HepG2 (cell line): ENCODE results near the gene TAC3. TPM values are rescaled to one million over a fixed set of nuclear protein-coding genes. Genes with fewer than 3 reads are reported as not detected.

Experiments
- ATAC-seq: fragments of 200-7000 bp; cut with Tn5 transposase; 3 replicates; pipeline ENCODE4 v1.9.1; 2020; ENCODE audit warnings: mild to moderate bottlenecking, moderate library complexity
- BruUV-seq: library from RNA; stranded (reverse); fragments of 400-500 nt; replicated peaks from 2 replicates; lab custom pipeline; 2021; lab: Mats Ljungman, UMichigan
- CTCF ChIA-PET: fragments of 300-600 bp; formaldehyde crosslinking; extraction: SDS; loops from one replicate; lab custom pipeline; 2021; ENCODE audit warnings: low total read pairs, inconsistent platforms, low intra/inter-chr PET ratio; lab: Yijun Ruan, JAX
- POLR2A ChIA-PET: fragments of 350-600 bp; sonication (Branson Sonifier 250); formaldehyde crosslinking; loops from one replicate; lab custom pipeline; 2020; ENCODE audit warnings: antibody characterized with exemption, inconsistent platforms; lab: Yijun Ruan, JAX
- DNase-seq: peaks from one replicate; pipeline ENCODE4 v3.0.0-alpha.2; 2015; ENCODE audit warnings: low spot score
- FAIRE-seq: peaks from 3 replicates; lab custom pipeline; 2011; peaks lifted over from hg19 to GRCh38; lab: Jason Lieb, UNC
- H2AFZ ChIP-seq: one replicate; pipeline ENCODE4 v1.6.1; 2011; ENCODE audit warnings: low read length, inconsistent platforms
- H3K27ac ChIP-seq: fragments of 300-600 bp; 3 replicates; pipeline ENCODE4 v1.8.0; 2011; ENCODE audit warnings: mixed run types, mild to moderate bottlenecking, mixed read lengths, low read length, inconsistent platforms; ENCODE audit not compliant: insufficient read depth; ENCODE audit errors: extremely low read length
- H3K27me3 ChIP-seq, 2 experiments: fragments of 200-600 bp in 1 of 2; 2 replicates in 1 of 2; 3 replicates in 1 of 2; pipeline versions ENCODE4 v1.6.0 to v1.8.0; 2011; ENCODE audit warnings: low read length in 2 of 2, mild to moderate bottlenecking in 2 of 2, moderate library complexity in 2 of 2, inconsistent platforms in 1 of 2; ENCODE audit not compliant: insufficient read depth in 2 of 2, control insufficient read depth in 1 of 2
- H3K36me3 ChIP-seq, 2 experiments: fragments of 200-600 bp in 1 of 2; replicated peaks in 1 of 2; 2 replicates in 1 of 2; 3 replicates in 1 of 2; pipeline versions ENCODE4 v1.5.1 to v1.8.0; 2011; ENCODE audit warnings: low read length in 2 of 2, inconsistent platforms in 1 of 2; ENCODE audit not compliant: insufficient read depth in 2 of 2, control insufficient read depth in 1 of 2
- H3K4me1 ChIP-seq: 2 replicates; pipeline ENCODE4 v1.5.1; 2012; ENCODE audit warnings: low read length, inconsistent platforms; ENCODE audit not compliant: insufficient read depth
- H3K4me2 ChIP-seq: 2 replicates; pipeline ENCODE4 v1.6.0; 2011; ENCODE audit warnings: low read depth, low read length, inconsistent platforms
- H3K4me3 ChIP-seq, 3 experiments: fragments of 200-600 bp in 1 of 3; sonication (generic), shearing (Covaris generic) in 1 of 3; replicated peaks in 1 of 3; 2 replicates each; pipeline ENCODE4 v1.5.1; 2011 to 2016; ENCODE audit warnings: low read length in 3 of 3, inconsistent platforms in 2 of 3, low read depth in 2 of 3, mild to moderate bottlenecking in 2 of 3, control low read depth in 1 of 3, mixed read lengths in 1 of 3; ENCODE audit not compliant: insufficient read depth in 1 of 3
- H3K79me2 ChIP-seq: one replicate; pipeline ENCODE4 v1.6.1; 2011; ENCODE audit warnings: low read length, inconsistent platforms; ENCODE audit not compliant: insufficient read depth
- H3K9ac ChIP-seq: 2 replicates; pipeline ENCODE4 v1.6.0; 2011; ENCODE audit warnings: mild to moderate bottlenecking, low read depth, low read length, inconsistent platforms; ENCODE audit not compliant: insufficient read depth
- H3K9me3 ChIP-seq: 2 replicates; pipeline ENCODE4 v1.5.1; 2012; ENCODE audit warnings: mild to moderate bottlenecking, low read length
- H4K20me1 ChIP-seq: 2 replicates; pipeline ENCODE4 v1.6.0; 2011; ENCODE audit warnings: inconsistent platforms, mild to moderate bottlenecking, low read length, moderate library complexity; ENCODE audit not compliant: insufficient read depth
- BHLHE40 ChIP-seq: IDR thresholded peaks from 2 replicates; pipeline ENCODE4 v1.6.1; 2011; ENCODE audit warnings: low read length, improper control_type of control experiment
- EHMT2 ChIP-seq: fragments of 200-600 bp; sonication (generic); IDR thresholded peaks from 2 replicates; pipeline ENCODE4 v1.7.0; 2017; ENCODE audit warnings: antibody characterized with exemption, low read depth, low read length, borderline replicate concordance
- ELF1 ChIP-seq: sonication (generic); formaldehyde crosslinking; IDR thresholded peaks from 2 replicates; pipeline ENCODE4 v1.4.0; 2020; ENCODE audit warnings: missing genetic modification reagents
- GABPA ChIP-seq, 2 experiments: IDR thresholded peaks; 2 replicates each; pipeline ENCODE4 v1.6.1; 2011 to 2016; ENCODE audit warnings: low read depth in 2 of 2, low read length in 1 of 2, missing biosample characterization in 1 of 2, missing genetic modification characterization in 1 of 2
- KLF13 ChIP-seq: sonication (generic); formaldehyde crosslinking; IDR thresholded peaks from 2 replicates; pipeline ENCODE4 v1.4.0; 2020; ENCODE audit warnings: mild to moderate bottlenecking, missing genetic modification reagents
- NFKB2 ChIP-seq: sonication (generic); formaldehyde crosslinking; IDR thresholded peaks from 2 replicates; pipeline ENCODE4 v1.4.0; 2020; ENCODE audit warnings: missing genetic modification reagents, borderline replicate concordance
- PAF1 ChIP-seq: IDR thresholded peaks from 2 replicates; pipeline ENCODE4 v1.6.1; 2016; ENCODE audit warnings: missing genetic modification reagents, missing compliant biosample characterization
- PCBP1 ChIP-seq: fragments of 200-400 bp; formaldehyde crosslinking; IDR thresholded peaks from 2 replicates; pipeline ENCODE4 v1.6.1; 2017; ENCODE audit warnings: mild to moderate bottlenecking, low read depth, low read length, borderline replicate concordance
- PPARG ChIP-seq: conservative IDR thresholded peaks from 2 replicates; pipeline ENCODE4 v1.6.1; 2016; ENCODE audit warnings: missing biosample characterization, missing genetic modification reagents
- ZBTB44 ChIP-seq: sonication (generic); formaldehyde crosslinking; IDR thresholded peaks from 2 replicates; pipeline ENCODE4 v1.4.0; 2020; ENCODE audit warnings: missing genetic modification reagents
- ZNF446 ChIP-seq: sonication (generic); formaldehyde crosslinking; IDR thresholded peaks from 2 replicates; pipeline ENCODE4 v1.5.0; 2020; ENCODE audit warnings: mild to moderate bottlenecking, missing genetic modification reagents
- ZNF652 ChIP-seq: IDR thresholded peaks from 2 replicates; pipeline ENCODE4 v1.6.1; 2016; ENCODE audit warnings: low read depth, borderline replicate concordance
- ZNF782 ChIP-seq: sonication (generic); formaldehyde crosslinking; IDR thresholded peaks from 2 replicates; pipeline ENCODE4 v1.4.0; 2020; ENCODE audit warnings: missing genetic modification reagents, mild to moderate bottlenecking, borderline replicate concordance
- ZSCAN20 ChIP-seq: sonication (generic); formaldehyde crosslinking; IDR thresholded peaks from 2 replicates; pipeline ENCODE4 v1.4.0; 2020; ENCODE audit warnings: missing genetic modification reagents, mild to moderate bottlenecking, borderline replicate concordance
- ZUFSP ChIP-seq: sonication (generic); formaldehyde crosslinking; IDR thresholded peaks from 2 replicates; pipeline ENCODE4 v1.9.0; 2021; ENCODE audit warnings: missing genetic modification reagents, mild to moderate bottlenecking, borderline replicate concordance
- ZXDC ChIP-seq: sonication (generic); formaldehyde crosslinking; IDR thresholded peaks from 2 replicates; pipeline ENCODE4 v1.5.0; 2020; ENCODE audit warnings: mild to moderate bottlenecking, missing genetic modification reagents
- WGBS: methylation state at CpG from one replicate; pipeline ENCODE4 v1.1.6; 2017; ENCODE audit warnings: low lambda C conversion rate; 5-methylcytosine and 5-hydroxymethylcytosine counted together
- in situ Hi-C: cut with HindIII; loops from 2 replicates; pipeline ENCODE4 v1.10.0; 2017; ENCODE audit warnings: low pct_unique_long_range_greater_than_20kb; ENCODE audit not compliant: extremely low pct_ligation_motif_present
- intact Hi-C: fragments of 100-400 bp; cut with micrococcal nuclease; formaldehyde crosslinking; loops from one replicate; pipeline ENCODE4 v1.10.0; 2022; ENCODE audit not compliant: unreplicated experiment
- polyA plus RNA-seq, 8 experiments: library from polyadenylated mRNA; depleted of rRNA in 3 of 8; stranded (reverse) in 7 of 8; unstranded in 1 of 8; fragments of >200 nt; fragmentation: Illumina TruSeq in 4 of 8; extraction: Trizol in 4 of 8; gene quantifications; 2 replicates each; pipeline versions ENCODE4 v1.2.1 to v1.2.3, GENCODE V29; 2011 to 2016; ENCODE audit warnings: low read depth in 4 of 8, missing spikeins in 1 of 8, mixed read lengths in 1 of 8; ENCODE audit not compliant: insufficient read depth in 1 of 8
- total RNA-seq, 5 experiments: library from RNA; depleted of rRNA; stranded (reverse); fragments of >200 nt; fragmentation: Illumina TruSeq; extraction: Trizol; gene quantifications; 2 replicates each; pipeline ENCODE4 v1.2.3, GENCODE V29; 2016; ENCODE audit warnings: low read depth in 1 of 5

The TAC3 gene
- total and polyA plus RNA-seq, 2 of the 13 experiments (the other 11 are each of a cell fraction or from before 2014, with no cell fraction given) = 0.13 to 0.15 TPM

- in situ Hi-C loops (no loop called here), intact Hi-C loops (no loop called here)
- no peak for FAIRE-seq
These were observed 16.9 kb downstream of the TAC3 start for GRCh38 chr12:56999456-56999855.

GRCh38 chr12:56998981-56999380, 17.3 kb downstream of the TAC3 start:
- BruUV-seq = no TSS peak
- CTCF ChIA-PET = no interaction called here

More at GRCh38 chr12:56999456-56999855, 16.9 kb downstream of the TAC3 start:
- ATAC-seq (no peak), DNase-seq (no peak)
- Histone ChIP-seq H2AFZ (no peak overlapping the region), H3K27ac (no peak overlapping the region), H3K4me3 (no peak overlapping the region), H3K79me2 (peaks cover 4% of the 10 kb centered on the region), H3K4me1 (peaks cover 17% of the 10 kb centered on the region)
- WGBS = 95% methylated on average over 4 of the region's 4 CpGs
- no TSS peak for BruUV-seq
- no peak for TF ChIP-seq ZNF446 (CRISPR knock-in tag)
- no peak for TF ChIP-seq PAF1 (CRISPR knock-in tag)
- no peak for TF ChIP-seq ZNF652
- no peak for TF ChIP-seq ZSCAN20 (CRISPR knock-in tag)
- no peak for TF ChIP-seq PCBP1
- TF ChIP-seq BHLHE40 = no peak
- TF ChIP-seq, all 625 proteins: peak for 0
- peaks cover 10 to 31% of the 10 kb centered on the region in 2 experiments for H3K36me3 ChIP-seq
- H4K20me1 ChIP-seq = peaks cover 4% of the 10 kb centered on the region
- no peaks in the 10 kb centered on the region for H3K9me3 ChIP-seq
- CTCF ChIA-PET = no interaction called here
- POLR2A ChIA-PET = no interaction called here
- H3K27me3 ChIP-seq = no peaks in the 10 kb centered on the region; a peak in 1 of 5 replicates
- no peak overlapping the region for H3K9ac ChIP-seq
- H3K4me2 ChIP-seq = no peak overlapping the region

More at GRCh38 chr12:56998981-56999380, 17.3 kb downstream of the TAC3 start:
- intact Hi-C loops = no loop called here
- no peak overlapping the region for H3K4me2 ChIP-seq
- peaks cover 2% of the 10 kb centered on the region for H3K79me2 ChIP-seq
- TF ChIP-seq NFKB2 (CRISPR knock-in tag) (no peak), ZBTB44 (CRISPR knock-in tag) (no peak), PPARG (CRISPR knock-in tag) (no peak), ELF1 (no peak), ZNF782 (CRISPR knock-in tag) (no peak), ZXDC (CRISPR knock-in tag) (no peak), KLF13 (CRISPR knock-in tag) (no peak), EHMT2 (no peak), GABPA (IDR thresholded peaks at IDR 0.05; ENCODE audit: low read depth, low read length) (no peak), GABPA (CRISPR knock-in tag; IDR thresholded peaks at IDR 0.05; ENCODE audit: low read depth) (no peak), ZUFSP (CRISPR knock-in tag) (no peak)
- H3K27me3 ChIP-seq = no peaks in the 10 kb centered on the region; a peak in 1 of 5 replicates
- H2AFZ ChIP-seq = no peak overlapping the region
- H3K9ac ChIP-seq = no peak overlapping the region
- DNase-seq (no peak), FAIRE-seq (no peak), ATAC-seq (no peak)
- H3K27ac ChIP-seq = no peak overlapping the region
- peaks cover 16% of the 10 kb centered on the region for H3K4me1 ChIP-seq
- H4K20me1 ChIP-seq = peaks cover 4% of the 10 kb centered on the region
- in situ Hi-C loops = no loop called here
- POLR2A ChIA-PET = no interaction called here
- WGBS = 83% methylated on average over 4 of the region's 4 CpGs
- H3K9me3 ChIP-seq = no peaks in the 10 kb centered on the region
- H3K36me3 ChIP-seq = peaks cover 8 to 26% of the 10 kb centered on the region in 2 experiments
- H3K4me3 ChIP-seq = no peak overlapping the region
